Adipose tissue (tissue), 3 donors: ENCODE measurements around the gene SERBP1. TPM values are rescaled to one million over a fixed set of nuclear protein-coding genes. Genes with fewer than 3 reads are reported as not detected.
A peak's percentile ranks its signal among the peaks of the same experiment; 100 is the strongest.
"Not testable (repeated sequence)": the region's sequence is repeated elsewhere in the genome, so short reads cannot be mapped to it uniquely, and the experiment has no call there.

Source experiments
- H3K27ac ChIP-seq: one replicate; pipeline ENCODE4 v1.5.1; 2013; ENCODE audit warnings: low read depth, low read length
- WGBS, 3 donors: extraction: QIAGEN DNeasy Blood & Tissue Kit; methylation state at CpG; one replicate each; pipeline ENCODE4 v1.1.7; 2013; 5-methylcytosine and 5-hydroxymethylcytosine counted together
- polyA plus RNA-seq, 3 donors: library from polyadenylated mRNA; stranded (reverse); fragments of 200-250 nt; gene quantifications; one replicate each; pipeline ENCODE4 v1.2.3, GENCODE V29; 2013
- donor health status: healthy with polysubstance abuse.
- donor health status: Bipolar disorder and iron deficiency.
- donor health status: healthy.

Gene SERBP1
- polyA plus RNA-seq, 3 donors = 120 to 216 (median 146) TPM

DNA sequence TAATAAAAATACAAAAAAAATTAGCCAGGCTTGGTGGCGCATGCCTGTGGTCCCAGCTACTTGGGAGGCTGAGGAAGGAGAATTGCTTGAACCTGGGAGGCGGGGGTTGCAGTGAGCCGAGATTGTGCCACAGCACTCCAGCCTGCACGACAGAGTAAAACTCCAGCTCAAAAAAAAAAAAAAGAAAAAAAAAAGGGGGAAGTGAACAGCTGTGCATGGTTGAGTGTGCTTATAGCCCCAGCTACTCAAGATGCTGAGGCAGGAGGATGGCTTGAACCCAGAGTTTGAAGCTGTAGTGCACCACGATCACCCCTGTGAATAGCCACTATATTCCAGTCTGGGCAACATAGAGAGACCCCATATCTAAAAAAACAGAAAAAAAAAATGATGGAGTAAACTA lies 15.8 kb upstream of the SERBP1 start:
- WGBS, 3 donors = 66 to 88% (median 67%) methylated on average over 5 of the region's 5 CpGs

DNA sequence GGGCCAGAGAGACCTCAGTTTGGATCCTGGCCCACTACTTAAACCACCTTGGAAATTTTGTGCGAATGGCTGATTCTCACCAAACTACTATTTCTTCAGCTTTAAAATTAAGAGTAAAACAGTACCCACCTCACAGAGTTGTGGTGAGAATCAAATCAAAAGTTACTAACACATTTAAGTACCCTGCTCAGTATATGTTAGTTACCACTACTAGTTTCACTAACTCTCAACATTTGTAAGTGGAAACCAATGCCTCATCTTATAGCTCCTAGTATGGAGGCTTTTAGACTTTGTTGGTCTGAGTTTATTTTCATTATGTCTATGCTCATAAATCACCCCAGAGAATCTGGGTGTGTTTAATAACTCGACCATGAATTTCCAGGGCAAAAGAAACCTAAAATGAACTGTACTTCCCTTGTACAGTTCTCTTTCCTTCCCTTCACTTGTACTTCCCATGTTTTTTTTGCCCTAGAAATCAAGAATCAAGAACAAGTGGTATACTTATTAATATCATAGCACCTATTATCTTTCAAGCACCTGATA lies 11.6 kb upstream of the SERBP1 start:
- WGBS, 3 donors = 61 to 82% (median 73%) methylated on average over 2 of the region's 2 CpGs
- no peak overlapping the region for H3K27ac ChIP-seq

More for the DNA sequence above, 15.8 kb upstream of the SERBP1 start:
- H3K27ac ChIP-seq = not testable (repeated sequence)

DNA sequence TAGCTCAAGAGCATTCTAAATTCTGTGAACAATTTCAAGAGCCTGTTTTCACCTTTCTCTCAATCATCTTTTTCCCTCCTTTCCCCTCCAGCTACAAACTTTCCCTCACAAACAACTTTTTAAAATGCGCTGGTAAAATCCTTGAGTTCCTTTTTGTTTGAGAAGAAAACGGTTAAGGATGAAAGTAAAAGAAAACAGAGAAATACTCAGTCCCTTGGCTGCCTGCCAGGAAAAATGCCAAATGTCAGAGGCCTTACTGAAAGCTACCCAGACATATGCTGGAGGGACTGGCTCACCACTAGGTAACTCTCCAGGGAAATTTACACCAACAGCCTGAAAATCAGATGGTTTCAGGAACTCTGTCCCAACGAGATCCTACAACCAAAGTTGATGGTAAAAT lies 11.0 kb upstream of the SERBP1 start:
- H3K27ac ChIP-seq = no peak overlapping the region
- 18 to 27% (median 26%) methylated on average over 3 of the region's 3 CpGs for WGBS, 3 donors

- no peak overlapping the region for H3K27ac ChIP-seq
- 65 to 78% (median 75%) methylated on average over 3 of the region's 3 CpGs for WGBS, 3 donors
Measured at GRCh38 chr1:67440339-67440738, 10.1 kb upstream of the SERBP1 start.

GRCh38 chr1:67439277-67440029 lies 9.3 kb upstream of the SERBP1 start:
- WGBS, 3 donors = 89 to 94% (median 93%) methylated on average over 6 of the region's 6 CpGs
- no peak overlapping the region for H3K27ac ChIP-seq

DNA sequence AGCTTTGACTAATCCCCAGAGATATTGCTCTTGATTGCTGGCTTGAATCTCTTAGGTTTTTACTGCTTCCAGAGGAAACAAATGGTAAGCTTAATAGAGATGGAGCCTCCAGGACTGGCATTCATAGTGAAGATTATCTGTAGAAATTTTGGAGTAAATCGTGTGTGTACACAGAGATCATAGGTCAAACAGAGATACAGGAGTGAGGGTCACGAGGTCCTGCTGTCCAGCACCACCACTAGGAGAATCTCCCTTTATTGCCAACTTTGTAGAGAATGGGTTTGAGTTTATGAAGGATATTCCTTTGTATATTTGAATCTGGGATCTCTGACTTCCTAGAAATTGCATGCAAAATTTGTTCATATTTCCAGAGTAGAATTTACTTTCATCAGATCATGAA lies 7.8 kb upstream of the SERBP1 start:
- no peak overlapping the region for H3K27ac ChIP-seq
- WGBS, 3 donors = 72 to 87% (median 79%) methylated on average over 2 of the region's 2 CpGs

GRCh38 chr1:67436511-67437055 lies 6.4 kb upstream of the SERBP1 start:
- H3K27ac ChIP-seq = no peak overlapping the region
- 91 to 93% (median 92%) methylated on average over 4 of the region's 4 CpGs for WGBS, 3 donors

- WGBS, 3 donors = 44 to 77% (median 47%) methylated on average over 2 of the region's 2 CpGs
- H3K27ac ChIP-seq = no peak overlapping the region
Measured at GRCh38 chr1:67434491-67434890, 4.3 kb upstream of the SERBP1 start.

DNA sequence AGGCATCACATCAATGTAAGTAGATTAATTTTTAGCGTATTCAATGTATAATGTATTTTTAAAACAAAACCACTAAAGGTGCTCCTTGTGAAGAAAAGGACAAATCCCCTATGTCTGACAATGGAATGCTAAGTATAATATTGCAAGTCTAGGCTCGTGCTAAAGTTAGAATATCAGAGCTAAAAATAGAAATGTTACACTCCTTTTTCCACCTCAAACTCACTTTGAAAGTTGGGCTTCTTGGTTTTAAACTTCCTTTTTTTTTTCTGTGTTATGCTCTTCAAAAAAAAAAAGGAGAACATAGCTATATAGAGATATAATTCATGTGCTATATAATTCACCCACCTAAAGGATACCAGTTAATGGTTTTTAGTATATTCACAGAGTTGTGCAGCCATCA lies 3.6 kb upstream of the SERBP1 start:
- 51 to 85% (median 68%) methylated on average over 2 of the region's 2 CpGs for WGBS, 3 donors
- no peak overlapping the region for H3K27ac ChIP-seq

DNA sequence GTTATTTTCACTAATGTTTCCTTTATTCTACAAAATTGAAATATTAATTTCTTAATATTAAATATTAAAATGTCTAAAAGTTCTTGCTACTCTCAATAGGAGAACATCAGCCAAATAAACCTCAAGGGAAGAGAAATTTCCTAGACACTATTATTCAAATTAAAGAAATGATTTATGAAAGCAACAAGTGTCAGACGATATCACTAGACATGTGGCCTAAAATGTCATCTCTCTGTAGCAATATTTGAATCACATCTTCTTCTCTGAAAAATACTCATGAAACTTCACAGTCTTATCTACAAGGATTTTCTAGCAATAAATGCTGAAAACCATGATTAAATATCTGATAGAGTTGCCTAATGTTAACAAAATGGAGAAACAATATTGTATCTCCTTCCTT lies 2.5 kb upstream of the SERBP1 start:
- no peak overlapping the region for H3K27ac ChIP-seq

GRCh38 chr1:67431869-67432578 lies 1.8 kb upstream of the SERBP1 start:
- 57 to 63% (median 57%) methylated on average over 8 of the region's 8 CpGs for WGBS, 3 donors
- no peak overlapping the region for H3K27ac ChIP-seq

More for the DNA sequence above, 2.5 kb upstream of the SERBP1 start:
- WGBS, 3 donors = 57 to 77% (median 66%) methylated on average over 1 of the region's 1 CpG

- 9 to 20% (median 19%) methylated on average over 12 of the region's 12 CpGs for WGBS, 3 donors
- peak overlapping the region; percentile 84 for H3K27ac ChIP-seq
Measured at GRCh38 chr1:67431156-67431765, 1.1 kb upstream of the SERBP1 start.

DNA sequence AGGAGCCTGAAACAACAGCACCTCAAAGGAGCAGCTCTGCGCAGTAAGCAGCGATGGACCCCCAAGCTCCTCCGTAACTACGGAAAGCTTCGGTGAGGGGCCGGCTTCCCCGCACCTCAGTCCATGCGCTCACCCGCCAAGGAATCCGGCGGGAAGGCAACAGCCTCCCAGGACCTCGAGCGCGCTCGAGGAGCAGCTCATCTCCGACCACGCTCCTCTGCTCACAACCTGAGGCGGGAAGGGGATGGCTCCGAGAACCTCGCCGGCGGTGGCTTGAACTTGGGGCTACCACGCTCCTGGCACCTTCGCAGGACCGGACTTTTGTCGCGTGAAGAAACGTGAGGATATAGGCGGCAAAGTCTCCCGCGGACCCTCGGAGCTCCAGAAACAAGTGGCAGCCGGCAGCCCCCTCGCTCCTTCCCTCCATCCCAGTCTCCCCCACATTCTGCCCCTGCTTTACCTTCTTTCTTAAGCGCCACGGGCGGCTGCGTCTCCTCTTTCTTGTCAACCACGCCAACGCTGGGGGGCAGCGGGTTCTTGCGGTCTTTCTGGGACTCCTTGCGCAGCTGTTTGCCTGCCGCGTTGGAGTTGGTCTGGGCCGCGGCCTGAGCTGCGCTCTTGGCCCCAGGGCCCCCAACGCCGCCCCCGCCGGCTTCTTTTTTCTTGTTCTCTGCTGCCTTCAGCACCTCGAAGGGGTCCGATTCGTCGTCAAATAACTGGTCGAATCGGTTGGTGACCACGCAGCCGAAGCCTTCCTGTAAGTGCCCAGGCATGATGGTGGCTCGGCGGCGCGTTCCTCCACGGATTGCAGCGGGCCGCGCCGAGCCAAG lies 459 bp downstream of the SERBP1 start:
- peak overlapping the region; percentile 42 for H3K27ac ChIP-seq
- 0% methylated on average over 68 to 69 of the region's 69 CpGs for WGBS, 3 donors

DNA sequence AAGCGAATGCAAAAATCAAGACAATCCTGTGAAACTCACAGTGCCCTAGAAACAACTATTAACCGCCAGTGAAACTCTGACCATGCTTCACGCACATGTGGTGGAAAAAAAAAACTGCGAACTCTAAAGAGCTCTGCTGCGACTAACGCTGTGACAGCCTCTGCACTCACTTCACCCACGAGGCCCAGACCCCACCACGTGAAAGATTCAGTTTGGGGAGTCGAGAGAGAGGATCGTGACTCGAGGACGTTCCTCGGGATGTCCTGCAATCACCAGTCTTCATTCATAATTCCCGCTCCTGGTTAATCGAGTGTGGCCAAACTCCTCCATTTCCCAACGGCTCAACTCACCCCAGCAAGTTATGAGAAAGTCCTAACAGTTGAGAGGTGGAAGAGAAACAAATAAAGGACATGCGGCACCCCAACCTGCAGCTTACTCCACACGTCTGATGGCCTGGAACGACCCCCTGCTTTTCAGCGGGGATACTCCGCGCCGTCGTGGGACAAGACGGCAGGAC lies 1.1 kb downstream of the SERBP1 start:
- no peak overlapping the region for H3K27ac ChIP-seq
- 0% methylated on average over 25 of the region's 25 CpGs for WGBS, 3 donors

DNA sequence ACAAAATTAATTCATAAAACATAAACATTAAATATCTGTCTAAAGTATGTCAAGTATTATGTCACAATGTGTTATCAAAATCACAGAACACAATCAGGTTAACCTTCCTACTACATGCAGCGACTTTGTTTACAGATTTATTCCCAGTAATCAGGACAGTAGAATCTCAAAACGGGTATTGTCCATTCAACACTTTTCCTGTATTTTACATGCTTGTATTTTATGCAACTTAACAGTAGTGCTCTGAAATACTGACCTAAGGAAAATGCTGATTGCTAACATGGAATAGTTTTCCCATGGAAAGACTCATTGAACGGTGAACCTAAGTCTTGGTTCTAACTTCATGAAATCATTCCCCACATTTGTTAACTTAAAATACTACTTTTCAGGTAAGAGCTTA lies 2.3 kb downstream of the SERBP1 start:
- 1 to 4% (median 4%) methylated on average over 3 of the region's 3 CpGs for WGBS, 3 donors
- H3K27ac ChIP-seq = no peak overlapping the region

DNA sequence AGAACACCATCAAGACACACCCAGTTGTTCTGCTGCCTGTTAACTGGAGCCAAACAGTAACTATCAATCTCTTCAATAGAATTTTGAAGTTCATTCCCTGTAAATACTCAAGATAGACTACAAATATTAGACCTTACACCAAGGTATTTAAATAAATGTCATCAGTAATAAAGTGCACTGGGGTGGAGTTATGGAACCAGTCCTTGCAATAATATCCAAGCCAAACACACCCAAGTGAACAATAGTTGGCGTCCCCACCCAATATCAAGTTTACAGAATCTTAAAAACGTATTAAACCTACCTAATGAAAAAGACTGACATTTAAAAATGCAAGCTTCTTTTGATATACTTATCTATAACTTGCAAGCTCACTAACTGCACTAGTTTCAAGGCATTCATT lies 2.7 kb downstream of the SERBP1 start:
- no peak overlapping the region for H3K27ac ChIP-seq
- WGBS, 3 donors = 0 to 9% (median 5%) methylated on average over 2 of the region's 2 CpGs

- no peak overlapping the region for H3K27ac ChIP-seq
Measured at GRCh38 chr1:67420835-67421492, 9.2 kb downstream of the SERBP1 start.
